ENCODE results near the gene DTX4. TPM values are rescaled to one million over a fixed set of nuclear protein-coding genes. Genes with fewer than 3 reads are reported as not detected.
"Not testable (repeated sequence)": the region's sequence is repeated elsewhere in the genome, so short reads cannot be mapped to it uniquely, and the experiment has no call there.

Gene DTX4
- 10 to 100 TPM in 3 of 4 donors, 1 to 10 TPM in 1; 9.6 to 29.3 (median 17.5) TPM for total RNA-seq

- H3K27ac ChIP-seq, result peak within 1 kb of the TSS in 2 of 3 donors; percentile 66 to 78
- intact Hi-C loops (cut with DNase I), result loop anchor here (2.0 to 5.0 kb wide), 3 partner anchors 36 to 261 kb away; no protein-coding TSS in a partner anchor
Measured at GRCh38 chr11:59171508-59172322, at the start of gene DTX4. DTX4 (plus strand) TSS chr11:59172132; CDS start chr11:59172596, 464 bp downstream.

GRCh38 chr11:59135648-59136461 lies 36.1 kb upstream of the DTX4 start:
- TF ChIP-seq, protein P1, sequence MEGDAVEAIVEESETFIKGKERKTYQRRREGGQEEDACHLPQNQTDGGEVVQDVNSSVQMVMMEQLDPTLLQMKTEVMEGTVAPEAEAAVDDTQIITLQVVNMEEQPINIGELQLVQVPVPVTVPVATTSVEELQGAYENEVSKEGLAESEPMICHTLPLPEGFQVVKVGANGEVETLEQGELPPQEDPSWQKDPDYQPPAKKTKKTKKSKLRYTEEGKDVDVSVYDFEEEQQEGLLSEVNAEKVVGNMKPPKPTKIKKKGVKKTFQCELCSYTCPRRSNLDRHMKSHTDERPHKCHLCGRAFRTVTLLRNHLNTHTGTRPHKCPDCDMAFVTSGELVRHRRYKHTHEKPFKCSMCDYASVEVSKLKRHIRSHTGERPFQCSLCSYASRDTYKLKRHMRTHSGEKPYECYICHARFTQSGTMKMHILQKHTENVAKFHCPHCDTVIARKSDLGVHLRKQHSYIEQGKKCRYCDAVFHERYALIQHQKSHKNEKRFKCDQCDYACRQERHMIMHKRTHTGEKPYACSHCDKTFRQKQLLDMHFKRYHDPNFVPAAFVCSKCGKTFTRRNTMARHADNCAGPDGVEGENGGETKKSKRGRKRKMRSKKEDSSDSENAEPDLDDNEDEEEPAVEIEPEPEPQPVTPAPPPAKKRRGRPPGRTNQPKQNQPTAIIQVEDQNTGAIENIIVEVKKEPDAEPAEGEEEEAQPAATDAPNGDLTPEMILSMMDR (IDR thresholded peaks at IDR 0.05), result peak; percentile 87 to 100 (median 93)
- no peak for TF ChIP-seq POLR2A (IDR thresholded peaks at IDR 0.05)
- H3K4me1 ChIP-seq, result peaks cover 0 to 5% of the 10 kb centered on the region in 2 donors
- H3K27ac ChIP-seq, result no peak overlapping the region
- 12 to 21% methylated on average over 17 to 20 of the region's 20 CpGs for WGBS, 2 donors
- H3K9me3 ChIP-seq, result no peaks in the 10 kb centered on the region
- no peaks in the 10 kb centered on the region for H3K36me3 ChIP-seq
- no peak overlapping the region for H3K4me3 ChIP-seq (replicated peaks in 1 of 3)
- intact Hi-C loops (cut with DNase I), result loop anchor here (5.0 kb wide), 1 partner anchor 84 kb away; no protein-coding TSS in a partner anchor
- no peaks in the 10 kb centered on the region for H3K27me3 ChIP-seq
- peak; percentile 81 to 85 for DNase-seq

More at GRCh38 chr11:59171508-59172322, at the start of gene DTX4:
- TF ChIP-seq, protein P1 (IDR thresholded peaks at IDR 0.05), result peak; percentile 73 to 97 (median 93)
- peak in 1 of 2 donors; percentile 60 for TF ChIP-seq POLR2A (IDR thresholded peaks at IDR 0.05)
- Histone ChIP-seq H3K36me3 (no peaks in the 10 kb centered on the region), H3K4me1 (peaks cover 17 to 18% of the 10 kb centered on the region in 2 donors), H3K9me3 (no peaks in the 10 kb centered on the region), H3K4me3 (replicated peaks in 1 of 3) (peak within 1 kb of the TSS in 2 of 3 donors; percentile 49 to 57), H3K27me3 (no peaks in the 10 kb centered on the region)
- DNase-seq, result peak; percentile 94
- WGBS, 2 donors, result 0 to 1% methylated on average over 43 to 49 of the region's 64 CpGs

- intact Hi-C loops (cut with DNase I), result loop anchor here (5.0 kb wide), 1 partner anchor 84 kb away; no protein-coding TSS in a partner anchor
- H3K27me3 ChIP-seq; H3K4me1 ChIP-seq; H3K9me3 ChIP-seq; H3K36me3 ChIP-seq; H3K27ac ChIP-seq; DNase-seq; H3K4me3 ChIP-seq (replicated peaks in 1 of 3): not testable (repeated sequence)
- 83 to 88% methylated on average over 6 of the region's 6 CpGs for WGBS, 2 donors
Measured at GRCh38 chr11:59136551-59136950, 35.4 kb upstream of the DTX4 start.

DNA sequence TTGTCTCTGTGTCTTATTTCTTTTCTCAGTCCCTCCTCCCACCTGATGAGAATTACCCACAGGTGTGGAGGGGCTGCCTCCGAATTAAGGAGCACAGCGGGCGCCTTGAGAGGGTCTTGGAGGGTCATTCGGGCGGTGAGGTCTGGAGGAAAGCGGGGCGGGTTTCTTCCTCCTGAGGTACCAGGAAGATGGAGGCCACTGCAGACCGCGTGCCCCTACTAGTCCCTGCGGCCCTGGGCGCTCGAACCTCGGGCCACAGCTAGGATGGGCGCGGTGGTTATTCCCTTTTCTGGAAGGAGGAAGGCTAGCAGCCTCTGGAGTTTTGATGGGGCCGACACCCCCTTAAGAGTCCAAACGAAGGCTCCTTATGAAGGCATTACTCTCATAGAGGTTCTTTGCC lies 34.7 kb upstream of the DTX4 start:
- no peak for TF ChIP-seq POLR2A (IDR thresholded peaks at IDR 0.05)
- TF ChIP-seq, protein P1 (IDR thresholded peaks at IDR 0.05), result no peak
- no peak overlapping the region for H3K4me3 ChIP-seq (replicated peaks in 1 of 3)
- H3K27ac ChIP-seq, result no peak overlapping the region
- no peaks in the 10 kb centered on the region for H3K27me3 ChIP-seq
- DNase-seq, result no peak
- no peaks in the 10 kb centered on the region for H3K36me3 ChIP-seq
- no peaks in the 10 kb centered on the region for H3K9me3 ChIP-seq
- intact Hi-C loops (cut with DNase I), result loop anchor here (5.0 kb wide), 1 partner anchor 85 kb away; no protein-coding TSS in a partner anchor
- peaks cover 0 to 9% of the 10 kb centered on the region in 2 donors for H3K4me1 ChIP-seq
- WGBS, 2 donors, result 94 to 98% methylated on average over 17 of the region's 17 CpGs

DNA sequence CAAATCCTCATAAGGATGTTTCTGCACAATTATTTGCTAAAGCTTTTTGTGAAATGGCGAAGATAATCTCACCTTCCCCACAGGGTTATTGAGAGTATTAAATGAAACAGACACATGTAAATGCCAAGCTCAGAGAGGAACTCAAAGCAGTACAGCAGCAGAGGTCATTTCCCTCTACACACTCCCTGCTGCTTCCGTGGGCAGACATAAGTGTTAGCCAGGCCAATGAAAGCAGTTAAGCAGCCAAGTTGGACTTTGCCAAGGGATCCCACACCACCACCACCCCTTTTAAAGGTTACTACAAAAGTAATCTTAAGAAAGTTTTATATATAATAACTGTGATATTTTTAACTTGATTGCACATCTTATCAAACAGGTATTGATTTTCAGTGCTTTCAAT lies 33.3 kb upstream of the DTX4 start:
- H3K27me3 ChIP-seq, result no peaks in the 10 kb centered on the region
- no peak overlapping the region for H3K27ac ChIP-seq
- no peak overlapping the region for H3K4me3 ChIP-seq (replicated peaks in 1 of 3)
- WGBS, 2 donors, result 67 to 87% methylated on average over 2 of the region's 2 CpGs
- TF ChIP-seq POLR2A (IDR thresholded peaks at IDR 0.05), result no peak
- TF ChIP-seq, protein P1 (IDR thresholded peaks at IDR 0.05), result no peak
- no peaks in the 10 kb centered on the region for H3K36me3 ChIP-seq
- intact Hi-C loops (cut with DNase I), result loop anchor here (5.0 kb wide), 1 partner anchor 86 kb away; no protein-coding TSS in a partner anchor
- H3K4me1 ChIP-seq, result peaks cover 4 to 11% of the 10 kb centered on the region in 2 donors
- no peaks in the 10 kb centered on the region for H3K9me3 ChIP-seq
- no peak for DNase-seq

Data from thyroid gland (tissue), 4 donors.